H1 (cell line): ENCODE data around the gene RFK.

ENCODE experiments used
- CEBPB ChIP-seq: IDR thresholded peaks from 2 replicates; pipeline ENCODE4 v1.6.1; 2012; ENCODE audit warnings: low read depth, low read length
- CREB1 ChIP-seq: IDR thresholded peaks from 2 replicates; pipeline ENCODE4 v1.6.1; 2012; ENCODE audit warnings: inconsistent platforms
- KDM5A ChIP-seq: fragments of 200-600 bp; IDR thresholded peaks from 2 replicates; pipeline ENCODE4 v1.7.1; 2012; ENCODE audit warnings: mild to moderate bottlenecking, low read length, inconsistent platforms, mixed read lengths
- POLR2A ChIP-seq, 2 experiments: IDR thresholded peaks; 1 replicate in 1 of 2; 2 replicates in 1 of 2; pipeline ENCODE4 v1.6.1; 2011; ENCODE audit warnings: low read depth in 2 of 2, low read length in 2 of 2, mild to moderate bottlenecking in 2 of 2; ENCODE audit errors: control extremely low read depth in 1 of 2
- POLR2AphosphoS5 ChIP-seq: IDR thresholded peaks from 2 replicates; pipeline ENCODE4 v1.6.1; 2011; ENCODE audit warnings: low read depth, low read length
- RAD21 ChIP-seq, 2 experiments: IDR thresholded peaks in 1 of 2; conservative IDR thresholded peaks in 1 of 2; 2 replicates each; pipeline ENCODE4 v1.6.1; 2011; ENCODE audit warnings: low read depth in 2 of 2, low read length in 2 of 2, improper control_type of control experiment in 1 of 2, inconsistent platforms in 1 of 2, mild to moderate bottlenecking in 1 of 2, moderate library complexity in 1 of 2
- RXRA ChIP-seq: IDR thresholded peaks from 2 replicates; pipeline ENCODE4 v1.6.1; 2011; ENCODE audit warnings: low read depth, mild to moderate bottlenecking, low read length, moderate library complexity; ENCODE audit not compliant: insufficient read depth
- SUZ12 ChIP-seq: fragments of 200-600 bp; sonication (generic); IDR thresholded peaks from 2 replicates; pipeline ENCODE4 v1.6.1; 2012; ENCODE audit warnings: mild to moderate bottlenecking, inconsistent platforms, low read length, moderate library complexity, mixed read lengths
- ZNF274 ChIP-seq: IDR thresholded peaks from 2 replicates; pipeline ENCODE4 v1.7.0; 2012; ENCODE audit warnings: low read length, borderline replicate concordance; ENCODE audit errors: extremely low read depth
- TF ChIP-seq, protein P1 (sequence below), 3 experiments: IDR thresholded peaks; 1 replicate in 2 of 3; 2 replicates in 1 of 3; pipeline versions ENCODE4 v1.5.1 to v1.6.1; 2011; ENCODE audit warnings: low read length in 3 of 3, mild to moderate bottlenecking in 3 of 3, inconsistent platforms in 2 of 3, low read depth in 1 of 3, moderate library complexity in 1 of 3; ENCODE audit not compliant: insufficient read depth in 1 of 3; ENCODE audit errors: control extremely low read depth in 1 of 3

DNA sequence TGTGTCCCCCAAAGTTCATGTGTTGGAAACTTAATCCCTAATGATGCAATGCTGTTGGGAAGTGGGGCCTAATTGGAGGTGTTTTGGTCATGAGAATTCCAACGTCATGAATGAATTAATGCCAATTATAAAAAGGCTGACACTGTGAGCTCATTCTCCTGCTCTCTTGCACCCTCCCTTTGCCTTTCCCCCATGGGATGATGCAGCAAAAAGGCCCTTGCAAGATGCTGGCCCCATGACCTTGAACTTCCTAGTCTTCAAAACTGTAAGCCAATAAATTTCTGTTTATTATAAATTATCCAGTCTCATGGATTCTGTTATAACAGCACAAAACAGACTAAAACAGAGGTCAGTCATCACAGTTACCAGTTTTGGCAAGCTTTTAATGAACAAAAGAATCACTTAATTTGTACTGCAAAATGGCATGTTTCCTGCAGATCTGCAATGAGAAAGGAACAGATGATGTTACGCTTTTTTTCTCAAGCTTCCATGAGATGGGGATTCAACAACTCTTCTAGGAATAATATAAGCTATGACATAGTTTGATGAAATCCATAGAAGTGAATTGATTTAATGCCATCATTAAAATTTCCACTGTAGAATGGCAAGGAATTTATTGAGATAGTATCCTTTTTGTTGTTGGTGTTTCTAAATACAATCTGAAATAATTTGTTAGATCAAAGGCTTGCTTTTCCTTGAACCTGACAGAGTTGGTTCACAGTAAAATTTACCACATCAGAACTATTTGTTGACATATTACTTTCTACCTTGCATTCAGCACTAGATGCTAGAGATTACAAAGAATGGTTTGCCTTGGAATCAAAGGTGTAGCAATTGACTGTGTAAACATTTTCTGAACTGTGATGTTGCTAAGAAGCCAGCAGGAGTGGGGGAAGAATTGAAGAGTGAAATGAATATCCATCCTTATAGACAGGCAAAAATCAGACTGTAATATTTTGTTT lies 29.3 kb upstream of the RFK start:
- TF ChIP-seq POLR2A (IDR thresholded peaks at IDR 0.05; ENCODE audit: control extremely low read depth in 1 of 2, low read depth in 2 of 2, low read length in 2 of 2), result no peak
- TF ChIP-seq POLR2AphosphoS5, result no peak
- TF ChIP-seq SUZ12, result no peak
- no peak for TF ChIP-seq RAD21 (IDR thresholded peaks at IDR 0.05 in 1 of 2, conservative IDR thresholded peaks at IDR 0.05 in 1 of 2; ENCODE audit: low read depth in 2 of 2, low read length in 2 of 2)
- TF ChIP-seq RXRA, result no peak
- TF ChIP-seq CEBPB, result no peak
- TF ChIP-seq, protein P1, sequence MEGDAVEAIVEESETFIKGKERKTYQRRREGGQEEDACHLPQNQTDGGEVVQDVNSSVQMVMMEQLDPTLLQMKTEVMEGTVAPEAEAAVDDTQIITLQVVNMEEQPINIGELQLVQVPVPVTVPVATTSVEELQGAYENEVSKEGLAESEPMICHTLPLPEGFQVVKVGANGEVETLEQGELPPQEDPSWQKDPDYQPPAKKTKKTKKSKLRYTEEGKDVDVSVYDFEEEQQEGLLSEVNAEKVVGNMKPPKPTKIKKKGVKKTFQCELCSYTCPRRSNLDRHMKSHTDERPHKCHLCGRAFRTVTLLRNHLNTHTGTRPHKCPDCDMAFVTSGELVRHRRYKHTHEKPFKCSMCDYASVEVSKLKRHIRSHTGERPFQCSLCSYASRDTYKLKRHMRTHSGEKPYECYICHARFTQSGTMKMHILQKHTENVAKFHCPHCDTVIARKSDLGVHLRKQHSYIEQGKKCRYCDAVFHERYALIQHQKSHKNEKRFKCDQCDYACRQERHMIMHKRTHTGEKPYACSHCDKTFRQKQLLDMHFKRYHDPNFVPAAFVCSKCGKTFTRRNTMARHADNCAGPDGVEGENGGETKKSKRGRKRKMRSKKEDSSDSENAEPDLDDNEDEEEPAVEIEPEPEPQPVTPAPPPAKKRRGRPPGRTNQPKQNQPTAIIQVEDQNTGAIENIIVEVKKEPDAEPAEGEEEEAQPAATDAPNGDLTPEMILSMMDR (IDR thresholded peaks at IDR 0.05; ENCODE audit: control extremely low read depth in 1 of 3, insufficient read depth in 1 of 3, low read depth in 1 of 3, low read length in 3 of 3), result no peak
- no peak for TF ChIP-seq CREB1
- no peak for TF ChIP-seq KDM5A
- no peak for TF ChIP-seq ZNF274
